Natural killer cell (primary cell): ENCODE data around the gene DLG5. TPM values are rescaled to one million over a fixed set of nuclear protein-coding genes. Genes with fewer than 3 reads are reported as not detected.

Experiments
- ATAC-seq, 3 donors: fragments of 150-1000 bp in 2 of 3; fragments of 200-7000 bp in 1 of 3; cut with Tn5 transposase; 1 replicate in 1 of 3; 2 replicates in 2 of 3; pipeline ENCODE4 v1.10.0; 2021; ENCODE audit warnings: mild to moderate bottlenecking in 2 of 3, moderate library complexity in 2 of 3
- DNase-seq, 2 donors: peaks; one replicate each; pipeline versions ENCODE4 v3.0.0 to v3.0.0-alpha.2; 2013 to 2021; ENCODE audit warnings: mixed read lengths in 1 of 2
- H3K27ac ChIP-seq: one replicate; pipeline ENCODE4 v1.5.1; 2013; ENCODE audit warnings: mild to moderate bottlenecking, low read length
- H3K27me3 ChIP-seq: one replicate; pipeline ENCODE4 v1.6.1; 2013; ENCODE audit warnings: low read length; ENCODE audit not compliant: control insufficient read depth, insufficient read depth
- H3K36me3 ChIP-seq: one replicate; pipeline ENCODE4 v1.6.1; 2013; ENCODE audit warnings: low read length; ENCODE audit not compliant: control insufficient read depth, insufficient read depth
- H3K4me1 ChIP-seq: one replicate; pipeline ENCODE4 v1.6.1; 2013; ENCODE audit warnings: low read length; ENCODE audit not compliant: control insufficient read depth, insufficient read depth
- H3K4me3 ChIP-seq: one replicate; pipeline ENCODE4 v1.5.1; 2013; ENCODE audit warnings: low read length
- H3K9me3 ChIP-seq: one replicate; pipeline ENCODE4 v1.6.1; 2013; ENCODE audit warnings: low read length; ENCODE audit not compliant: control insufficient read depth, insufficient read depth
- H3K27ac Mint-ChIP-seq, 2 donors: one replicate each; pipeline ENCODE4 v1.8.0; 2022; ENCODE audit warnings: mild to moderate bottlenecking in 2 of 2, mixed read lengths in 2 of 2, moderate library complexity in 1 of 2
- H3K27me3 Mint-ChIP-seq, 2 donors: one replicate each; pipeline ENCODE4 v1.8.0; 2022; ENCODE audit warnings: low read depth in 2 of 2, mixed read lengths in 2 of 2
- H3K36me3 Mint-ChIP-seq: one replicate; pipeline ENCODE4 v1.8.0; 2022; ENCODE audit warnings: mixed read lengths
- H3K4me1 Mint-ChIP-seq, 2 donors: one replicate each; pipeline ENCODE4 v1.8.0; 2022; ENCODE audit warnings: mixed read lengths in 2 of 2
- H3K4me3 Mint-ChIP-seq: one replicate; pipeline ENCODE4 v1.8.0; 2022; ENCODE audit warnings: mild to moderate bottlenecking, moderate library complexity, mixed read lengths
- H3K9me3 Mint-ChIP-seq, 2 donors: one replicate each; pipeline ENCODE4 v1.8.0; 2022; ENCODE audit warnings: mixed read lengths in 2 of 2
- CTCF ChIP-seq: fragments of 200-600 bp; IDR thresholded peaks from one replicate; pipeline ENCODE4 v1.8.0; 2022; ENCODE audit warnings: antibody characterized with exemption
- WGBS: methylation state at CpG from one replicate; pipeline ENCODE4 v1.1.7; 2013; ENCODE audit warnings: missing lambda C conversion rate; ENCODE audit not compliant: insufficient coverage; 5-methylcytosine and 5-hydroxymethylcytosine counted together
- intact Hi-C: fragments of 100-400 bp; cut with micrococcal nuclease; formaldehyde crosslinking; loops from one replicate; pipeline ENCODE4 v1.14.2; 2022
- total RNA-seq, 4 donors: library from RNA; stranded (reverse); fragments of 120-200 nt in 1 of 4; gene quantifications; one replicate each; pipeline versions ENCODE4 v1.2.3 to v1.2.4, GENCODE V29; 2013 to 2022

Gene DLG5
- total RNA-seq, 3 donors from 2014 or later (not counting 1 experiment from before 2014, with no cell fraction given), result 52.8 to 75.0 (median 52.9) TPM

- peak overlapping the region; percentile 4 to 57 for H3K27ac Mint-ChIP-seq
- no peaks in the 10 kb centered on the region for H3K27me3 Mint-ChIP-seq
- H3K36me3 Mint-ChIP-seq, result peaks cover 15% of the 10 kb centered on the region
- Histone ChIP-seq H3K4me1 (no peaks in the 10 kb centered on the region), H3K4me3 (no peak overlapping the region), H3K27ac (no peak overlapping the region), H3K36me3 (peaks cover 14% of the 10 kb centered on the region), H3K27me3 (no peaks in the 10 kb centered on the region), H3K9me3 (no peaks in the 10 kb centered on the region)
- WGBS, result 94% methylated on average over 11 of the region's 11 CpGs
- DNase-seq, result no peak
- H3K4me3 Mint-ChIP-seq, result no peak overlapping the region
- intact Hi-C loops, result no loop called here
- H3K4me1 Mint-ChIP-seq, result peaks cover 0 to 4% of the 10 kb centered on the region in 2 donors
- H3K9me3 Mint-ChIP-seq, result no peaks in the 10 kb centered on the region
- no peak for TF ChIP-seq CTCF
- ATAC-seq, result no peak
Observed at GRCh38 chr10:77788496-77789010, 138.0 kb downstream of the DLG5 start.

- Histone ChIP-seq H3K4me3 (no peak overlapping the region), H3K4me1 (no peaks in the 10 kb centered on the region), H3K27ac (no peak overlapping the region), H3K27me3 (no peaks in the 10 kb centered on the region), H3K9me3 (no peaks in the 10 kb centered on the region), H3K36me3 (peaks cover 7% of the 10 kb centered on the region)
- Mint-ChIP-seq H3K4me3 (no peak overlapping the region), H3K9me3 (no peaks in the 10 kb centered on the region), H3K36me3 (peaks cover 15% of the 10 kb centered on the region), H3K27me3 (no peaks in the 10 kb centered on the region), H3K4me1 (peaks cover 0 to 4% of the 10 kb centered on the region in 2 donors), H3K27ac (peak overlapping the region in 1 of 2 donors; percentile 57)
- ATAC-seq (no peak), DNase-seq (no peak)
- 91% methylated on average over 12 of the region's 12 CpGs for WGBS
- TF ChIP-seq CTCF, result no peak
- intact Hi-C loops, result no loop called here
Observed at GRCh38 chr10:77787440-77787839, 139.1 kb downstream of the DLG5 start.

DNA sequence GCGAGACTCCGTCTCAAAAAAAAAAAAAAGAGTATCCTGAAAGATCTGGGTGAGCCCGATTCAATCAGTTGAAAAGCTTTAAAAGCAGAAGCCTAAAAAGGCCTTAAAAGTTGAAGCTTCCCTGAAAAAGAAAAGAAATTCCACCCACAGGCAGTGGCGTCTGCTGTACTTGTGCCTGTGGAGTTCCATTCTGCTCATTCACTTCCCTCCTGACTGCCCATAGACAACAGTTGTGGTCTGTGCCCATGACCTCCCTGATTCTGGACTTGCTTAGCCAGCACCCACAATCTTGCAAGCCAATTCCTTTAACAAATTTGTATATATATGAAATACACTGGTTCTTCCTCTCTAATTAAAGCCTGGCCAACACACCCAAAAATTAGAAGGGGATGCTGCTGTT lies 141.7 kb downstream of the DLG5 start:
- H3K4me1 Mint-ChIP-seq, result no peaks in the 10 kb centered on the region
- DNase-seq (no peak), ATAC-seq (no peak)
- H3K27me3 Mint-ChIP-seq, result no peaks in the 10 kb centered on the region
- H3K27ac ChIP-seq, result no peak overlapping the region
- H3K27ac Mint-ChIP-seq, result no peak overlapping the region
- no peaks in the 10 kb centered on the region for H3K9me3 ChIP-seq
- no peak for TF ChIP-seq CTCF
- H3K9me3 Mint-ChIP-seq, result no peaks in the 10 kb centered on the region
- no peak overlapping the region for H3K4me3 Mint-ChIP-seq
- H3K4me3 ChIP-seq, result no peak overlapping the region
- H3K36me3 Mint-ChIP-seq, result peaks cover 7% of the 10 kb centered on the region
- no peaks in the 10 kb centered on the region for H3K27me3 ChIP-seq
- 96% methylated on average over 4 of the region's 4 CpGs for WGBS
- intact Hi-C loops, result no loop called here
- no peaks in the 10 kb centered on the region for H3K4me1 ChIP-seq
- peaks cover 6% of the 10 kb centered on the region for H3K36me3 ChIP-seq
